Stimulated activated CD4-positive, alpha-beta T cell treated with anti-CD3 and anti-CD28 coated beads, Interleukin-12 subunit alpha, Interleukin-12 subunit beta, amount 100 ng/mL, for 4 hours (primary cell): ENCODE results near the gene MYL7.
"Not testable (repeated sequence)": the region's sequence is repeated elsewhere in the genome, so short reads cannot be mapped to it uniquely, and the experiment has no call there.

ENCODE experiments used
- DNase-seq: peaks from one replicate; pipeline ENCODE4 v3.0.0-alpha.2; 2020

MYL7 gene

GRCh38 chr7:44141221-44141850 lies at the start of gene MYL7:
Gene MYL7, minus strand, starts transcription at chr7:44141332. Its CDS starts 27 bp downstream, at chr7:44141305.
- DNase-seq = no peak

DNA sequence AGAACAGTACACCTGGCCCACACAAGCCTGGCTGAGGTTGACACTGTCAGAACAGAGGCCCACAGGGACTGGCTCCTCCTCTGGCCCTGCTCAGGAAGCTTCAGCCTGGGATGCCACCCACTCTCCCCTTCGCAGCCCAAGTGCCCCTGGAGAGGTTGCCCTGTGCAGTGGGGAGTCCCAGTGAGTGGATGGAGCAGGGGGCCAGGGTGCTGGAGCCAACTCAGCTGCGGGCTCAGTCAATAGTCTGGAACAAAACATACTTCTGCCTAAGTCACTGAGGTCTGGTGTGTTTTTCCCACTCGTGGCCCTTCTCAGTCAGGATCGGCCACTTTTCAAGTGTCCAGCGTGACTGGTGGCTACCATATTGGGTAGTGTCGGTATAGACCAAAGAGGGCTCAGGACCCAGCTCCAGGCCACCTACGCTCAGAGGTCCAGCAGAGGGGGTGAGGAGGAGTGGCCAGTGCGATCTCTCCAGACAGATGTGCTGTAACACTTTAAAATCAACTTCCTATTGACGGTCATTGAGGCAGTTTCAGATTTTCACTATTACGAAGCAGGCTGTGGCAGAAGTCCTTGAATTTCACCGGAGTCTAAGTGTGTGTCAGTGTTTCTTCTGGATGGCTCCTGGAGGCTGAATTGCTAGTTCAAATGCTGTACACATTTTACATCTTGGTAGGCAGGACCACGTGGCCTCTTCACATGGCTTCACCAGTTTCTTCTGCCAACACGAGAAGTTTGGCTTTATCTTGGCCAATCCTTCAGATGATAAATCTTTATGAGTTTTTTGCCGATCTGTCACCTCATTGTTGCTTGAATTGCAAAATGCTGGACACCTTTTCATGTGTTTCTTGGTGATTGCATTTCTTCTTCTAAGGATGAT lies 49.1 kb upstream of the MYL7 start:
- no peak for DNase-seq

DNA sequence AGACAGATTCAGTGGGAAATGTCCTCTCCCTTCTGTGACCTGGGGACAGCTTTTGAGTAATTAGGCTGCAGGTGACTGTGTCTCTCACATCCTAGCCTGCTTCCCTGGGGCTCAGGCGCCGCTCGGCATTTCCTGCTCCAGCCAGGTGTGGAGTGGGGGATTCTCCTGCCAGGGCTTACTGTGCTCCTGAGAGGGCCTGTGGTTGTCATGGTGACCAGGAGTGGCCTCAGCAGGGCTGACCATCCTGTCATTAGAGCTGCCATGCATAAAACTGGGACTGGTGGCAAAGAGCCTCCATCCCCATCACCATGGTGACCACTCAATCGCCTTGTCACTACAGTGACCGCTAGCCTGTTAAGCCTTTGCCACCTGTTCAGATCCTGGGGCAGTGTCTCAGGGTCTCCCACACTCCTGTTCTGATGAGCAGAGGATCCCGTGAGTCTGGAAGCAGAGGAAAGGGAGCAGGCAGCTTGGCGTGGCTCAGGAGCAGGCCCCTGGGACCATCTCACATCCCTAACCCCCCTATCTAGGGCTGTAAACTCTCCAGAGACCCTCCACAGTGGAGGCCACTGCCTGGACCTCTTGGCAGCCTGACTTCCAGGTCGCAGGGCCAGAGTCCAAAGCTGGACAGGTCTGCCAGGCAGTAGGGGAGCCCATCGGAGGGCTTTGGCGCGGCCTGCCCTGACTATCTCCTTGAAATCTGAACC lies 48.3 kb upstream of the MYL7 start, which contains the start of gene GCK:
Gene GCK (minus strand): TSS at position 154 of the 707 bp plus-strand sequence. CDS start 486 bp downstream, outside the sequence.
- DNase-seq = no peak

DNA sequence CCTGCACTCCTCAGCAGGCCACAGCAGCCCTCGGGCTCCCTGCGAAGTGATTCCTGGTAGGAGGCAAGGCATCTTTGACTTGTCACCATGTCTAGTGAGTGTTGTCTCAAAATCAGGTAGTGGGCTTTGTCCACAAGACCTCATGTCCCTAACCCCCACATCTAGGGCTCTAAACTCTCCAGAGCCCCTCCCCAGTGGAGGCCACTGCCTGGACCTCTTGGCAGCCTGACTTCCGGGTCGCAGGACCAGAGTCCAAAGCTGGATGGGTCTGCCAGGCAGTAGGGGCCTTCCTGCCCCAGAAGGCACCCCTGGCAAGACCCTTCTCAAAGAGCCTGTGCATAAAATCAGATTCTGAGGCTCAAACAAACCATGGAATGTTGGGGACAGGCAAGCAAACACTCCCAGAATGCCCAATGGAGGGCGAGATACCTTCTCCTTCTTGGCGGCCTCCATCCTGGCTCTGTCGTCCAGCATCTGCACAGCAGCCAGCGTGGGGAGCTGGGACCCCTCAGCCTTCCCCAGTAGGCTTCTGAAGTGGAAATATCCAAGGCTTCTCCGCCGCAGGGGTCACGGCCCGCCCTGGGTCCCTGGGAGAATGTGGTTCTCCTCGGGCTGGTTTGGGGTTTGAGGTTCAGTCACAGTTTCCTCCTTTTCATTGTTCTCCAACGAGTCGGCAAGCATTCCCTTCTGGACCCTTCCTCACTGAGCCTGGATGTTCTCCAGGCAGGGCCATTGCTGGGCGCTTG lies 47.5 kb upstream of the MYL7 start:
- DNase-seq = no peak

DNA sequence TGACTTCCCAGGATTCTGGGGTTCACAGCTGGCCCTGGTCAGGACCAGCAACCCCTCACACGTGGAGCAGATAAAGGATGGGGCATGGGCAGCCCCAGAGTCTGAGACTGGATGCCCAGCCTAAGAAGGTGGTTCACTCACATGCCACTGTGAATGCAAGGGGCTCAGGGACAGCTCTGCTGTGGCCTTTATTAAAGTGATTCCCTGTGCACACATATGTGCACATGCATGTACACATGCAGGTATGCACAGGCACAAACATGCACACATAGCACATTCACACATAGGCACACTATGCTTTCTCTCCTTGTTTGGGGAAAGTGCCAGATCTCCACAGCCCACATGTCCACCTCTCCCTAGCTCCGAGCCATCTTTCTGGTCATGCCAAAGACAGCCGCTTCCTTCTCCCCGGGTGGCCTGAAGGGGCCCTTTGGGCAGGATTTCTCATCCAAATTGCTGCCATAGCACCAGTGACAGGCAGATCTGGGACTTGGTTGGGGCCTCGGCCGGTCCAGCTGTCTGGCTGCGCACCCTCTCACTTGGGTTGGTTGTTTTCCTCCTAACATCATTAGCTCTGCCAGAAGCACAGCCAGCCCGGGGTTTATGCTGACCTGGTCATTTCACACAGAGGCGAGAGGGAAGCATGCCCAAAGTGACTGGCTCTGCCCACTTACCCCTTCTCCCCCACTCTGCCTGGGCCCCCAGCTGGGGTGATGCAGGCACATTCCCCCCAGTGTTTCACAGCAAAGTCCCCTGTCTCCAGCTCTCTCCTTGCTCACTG lies 46.7 kb upstream of the MYL7 start:
- DNase-seq = no peak

- no peak for DNase-seq
Measured at GRCh38 chr7:44186736-44187135, 45.6 kb upstream of the MYL7 start.

DNA sequence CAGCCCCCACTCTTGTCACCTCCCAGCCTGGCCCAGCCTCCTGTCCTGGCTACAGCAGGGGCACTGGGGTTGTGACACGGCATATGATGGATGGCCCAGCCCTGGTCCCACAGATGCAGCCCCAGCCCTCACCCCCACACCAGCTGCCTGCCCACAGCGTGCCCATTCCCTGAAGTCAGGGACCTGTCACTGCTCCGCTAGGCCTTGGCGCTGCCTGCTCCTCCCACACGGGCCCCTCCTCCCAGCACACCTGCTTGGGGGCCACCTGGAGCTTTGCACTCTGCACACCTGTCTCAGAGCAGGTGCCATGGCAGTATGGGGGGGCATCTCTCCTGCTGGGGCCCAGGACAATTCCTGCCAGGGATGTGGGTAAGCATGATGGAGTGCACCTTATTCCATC lies 44.6 kb upstream of the MYL7 start:
- no peak for DNase-seq

DNA sequence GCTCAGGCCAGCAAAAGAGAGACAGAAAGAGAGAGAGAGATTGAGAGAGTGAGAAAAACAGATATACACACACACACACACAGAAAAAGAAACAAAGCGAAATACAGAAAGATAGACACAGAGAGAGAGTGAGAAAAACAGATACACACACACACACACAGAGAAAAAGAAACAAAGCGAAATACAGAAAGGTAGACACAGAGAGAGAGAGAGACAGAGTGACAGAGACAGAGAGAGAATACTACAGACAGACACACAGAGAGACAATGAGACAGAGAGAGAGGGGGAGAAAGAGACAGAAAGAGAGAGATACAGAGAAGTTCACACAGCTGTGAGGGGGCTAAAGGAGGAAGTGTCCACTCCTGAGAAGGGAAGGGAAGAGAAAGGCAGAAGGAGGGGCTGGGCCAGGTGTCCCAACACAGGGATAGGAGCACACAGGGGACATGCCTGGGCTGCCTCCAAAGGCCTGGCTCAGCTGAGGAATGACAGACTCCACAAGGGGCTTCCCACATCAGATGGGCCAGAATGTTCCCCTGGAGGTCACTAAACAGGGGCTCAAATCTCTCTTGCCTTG lies 43.8 kb upstream of the MYL7 start:
- no peak for DNase-seq

DNA sequence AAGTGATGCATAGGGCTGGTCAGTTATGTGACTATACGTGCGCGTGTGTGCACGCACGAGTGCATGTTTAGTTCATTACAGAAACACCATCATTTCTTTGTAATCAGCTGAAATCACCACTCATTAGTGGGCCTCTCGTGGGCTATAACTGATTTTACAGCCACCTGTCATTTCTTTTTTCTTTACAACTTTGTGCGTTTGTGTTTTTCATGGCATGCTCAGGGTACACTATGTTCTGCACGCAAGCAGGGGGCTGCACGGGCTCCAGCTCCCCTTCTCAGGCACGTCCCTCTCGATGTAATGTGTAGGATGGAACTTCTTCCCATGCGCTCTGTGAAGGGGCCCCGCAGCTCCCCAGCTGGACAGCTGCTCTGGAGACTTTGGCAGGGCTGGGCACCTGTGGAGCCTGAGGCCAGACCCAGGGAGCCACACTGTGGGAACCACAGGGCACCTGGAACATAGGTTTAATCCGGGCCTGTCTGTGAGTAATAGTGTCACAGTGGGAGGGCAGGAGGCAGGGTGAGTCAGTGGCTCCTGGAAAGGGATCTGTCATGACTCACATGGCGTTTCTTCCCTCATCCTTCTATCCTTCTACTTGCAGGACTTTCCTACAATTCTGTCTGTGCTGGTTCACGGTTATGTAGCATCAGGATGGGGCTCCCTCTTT lies 43.2 kb upstream of the MYL7 start:
- no peak for DNase-seq

GRCh38 chr7:44183386-44183785 lies 42.3 kb upstream of the MYL7 start:
- DNase-seq = no peak

DNA sequence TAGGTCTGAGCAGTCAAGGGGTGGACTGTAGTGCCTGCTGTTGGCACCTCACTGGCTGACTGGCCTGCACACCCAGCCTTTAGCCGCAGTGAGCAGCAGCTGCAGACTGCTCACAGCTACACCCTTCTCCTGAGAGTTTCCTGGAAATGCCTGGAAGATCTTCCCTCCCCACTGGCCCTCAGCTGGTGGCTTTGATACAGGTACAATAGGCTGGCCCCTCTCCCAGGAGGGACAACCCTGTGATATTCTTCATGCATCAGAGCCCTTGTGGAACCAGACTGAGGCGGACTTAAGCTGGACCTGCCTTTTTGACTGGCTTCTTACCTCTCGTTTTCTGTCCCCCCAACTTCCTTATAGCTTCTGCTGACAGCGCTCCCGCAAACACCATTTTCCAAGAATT lies 41.7 kb upstream of the MYL7 start:
- DNase-seq = no peak

- DNase-seq = no peak
Measured at GRCh38 chr7:44180631-44181030, 39.5 kb upstream of the MYL7 start.

DNA sequence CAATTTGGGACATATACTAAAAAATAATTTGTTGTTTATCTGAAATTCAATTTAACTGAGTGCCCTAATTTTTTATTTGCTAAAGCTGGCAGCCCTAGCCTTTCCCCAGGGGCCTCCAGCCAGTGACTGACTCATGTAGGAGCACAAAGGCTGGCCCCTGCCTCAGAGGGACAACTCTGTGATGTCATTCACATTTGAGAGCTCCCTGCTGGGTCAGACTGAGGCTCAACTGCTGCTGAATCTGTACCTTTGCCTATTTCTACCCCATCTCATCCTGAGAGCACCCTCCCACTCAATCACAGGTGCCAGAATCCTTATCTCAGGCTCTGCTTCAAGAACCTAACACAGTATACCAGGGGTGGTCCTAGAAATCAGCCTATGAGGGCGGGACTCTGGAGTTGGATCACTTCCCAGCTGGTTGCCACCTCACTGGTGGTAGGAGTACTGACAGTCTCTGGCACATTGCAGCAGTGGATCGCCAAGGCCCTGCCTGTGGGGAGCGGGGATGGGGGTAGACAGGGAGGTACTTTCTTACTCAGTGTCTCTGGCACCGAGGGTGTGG lies 36.5 kb upstream of the MYL7 start:
- DNase-seq = no peak

- DNase-seq = no peak
Measured at GRCh38 chr7:44176486-44176885, 35.4 kb upstream of the MYL7 start.

GRCh38 chr7:44175730-44176129 lies 34.6 kb upstream of the MYL7 start:
- no peak for DNase-seq

DNA sequence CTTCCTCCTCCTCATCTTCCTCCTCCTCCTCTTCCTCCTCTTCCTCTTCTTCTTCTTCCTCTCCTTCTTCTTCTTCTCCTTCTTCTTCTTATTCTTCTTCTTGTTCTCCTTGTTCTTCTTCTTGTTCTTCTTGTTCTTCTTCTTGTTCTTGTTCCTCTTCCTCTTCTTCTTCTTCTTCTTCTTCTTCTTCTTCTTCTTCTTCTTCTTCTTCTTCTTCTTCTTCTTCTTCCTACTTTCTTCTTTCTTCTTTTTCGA lies 33.5 kb upstream of the MYL7 start:
- DNase-seq = not testable (repeated sequence)

GRCh38 chr7:44173911-44174693 lies 33.0 kb upstream of the MYL7 start:
- no peak for DNase-seq

GRCh38 chr7:44172803-44173424 lies 31.8 kb upstream of the MYL7 start:
- no peak for DNase-seq

GRCh38 chr7:44172352-44172751 lies 31.2 kb upstream of the MYL7 start:
- DNase-seq = no peak

DNA sequence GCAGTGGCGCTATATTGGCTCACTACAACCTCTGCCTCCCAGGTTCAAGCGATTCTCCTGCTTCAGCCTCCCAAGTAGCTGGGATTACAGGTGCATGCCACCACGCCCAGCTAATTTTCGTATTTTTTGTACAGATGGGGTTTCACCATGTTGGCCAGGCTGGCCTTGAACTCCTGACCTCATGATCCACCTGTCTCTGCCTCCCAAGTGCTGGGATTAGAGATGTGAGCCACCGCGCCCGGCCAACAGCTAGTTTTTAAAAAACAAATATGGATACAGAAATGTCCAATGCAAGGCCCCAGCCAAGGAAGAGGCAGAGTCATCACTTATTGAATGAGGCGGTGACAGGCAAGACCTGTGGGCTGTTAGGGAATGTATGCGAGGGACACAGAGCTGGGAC lies 30.8 kb upstream of the MYL7 start:
- DNase-seq = not testable (repeated sequence)
